HCT116 (cell line): ENCODE results near the gene PRSS58. TPM values are rescaled to one million over a fixed set of nuclear protein-coding genes. Genes with fewer than 3 reads are reported as not detected.

Source experiments
- ATAC-seq: fragments of 200-7000 bp; cut with Tn5 transposase; 2 replicates; pipeline ENCODE4 v1.9.1; 2020; ENCODE audit warnings: mild to moderate bottlenecking, moderate library complexity
- BruUV-seq: library from RNA; stranded (reverse); fragments of 400-500 nt; replicated peaks from 2 replicates; lab custom pipeline; 2021; lab: Mats Ljungman, UMichigan
- CTCF ChIA-PET: fragments of 300-600 bp; sonication (Branson Sonifier 250); formaldehyde crosslinking; loops from one replicate; lab custom pipeline; 2021; ENCODE audit warnings: antibody characterized with exemption; lab: Charles Lee
- POLR2A ChIA-PET: fragments of 300-600, 350-600 bp; sonication (Branson Sonifier 250); formaldehyde crosslinking; loops from one replicate; lab custom pipeline; 2021; ENCODE audit warnings: antibody characterized with exemption; lab: Charles Lee
- RAD21 ChIA-PET, 2 experiments: fragments of 300-600 bp; sonication (Branson Sonifier 250); formaldehyde crosslinking; loops; one replicate each; lab custom pipeline; 2023; ENCODE audit warnings: low total read pairs in 2 of 2; ENCODE audit not compliant: uncharacterized antibody in 2 of 2, unreplicated experiment in 2 of 2, low non-redundant PET in 1 of 2; lab: Charles Lee
- DNase-seq: peaks from one replicate; pipeline ENCODE4 v3.0.0-alpha.2; 2010; ENCODE audit warnings: low read depth, low spot score
- H2AFZ ChIP-seq: fragments of 200-600 bp; shearing (Covaris generic), sonication (generic); 2 replicates; pipeline ENCODE4 v1.6.1; 2017; ENCODE audit warnings: low read depth, mixed run types, mixed read lengths, antibody characterized with exemption, low read length; ENCODE audit not compliant: poor library complexity, severe bottlenecking
- H3K27ac ChIP-seq: 2 replicates; pipeline ENCODE4 v1.5.1; 2012; ENCODE audit warnings: low read depth, low read length
- H3K27me3 ChIP-seq: fragments of 200-600 bp; sonication (generic); 2 replicates; pipeline ENCODE4 v1.6.1; 2016; ENCODE audit warnings: mixed run types, low read length, mixed read lengths; ENCODE audit not compliant: insufficient read depth
- H3K36me3 ChIP-seq, 2 experiments: fragments of 200-500 bp in 1 of 2; fragments of 200-600 bp in 1 of 2; sonication (Bioruptor generic) in 1 of 2; sonication (generic) in 1 of 2; 2 replicates each; pipeline versions ENCODE4 v1.5.1 to v1.6.1; 2014 to 2016; ENCODE audit warnings: low read length in 2 of 2, inconsistent platforms in 1 of 2, mixed read lengths in 1 of 2, mixed run types in 1 of 2; ENCODE audit not compliant: insufficient read depth in 2 of 2, control insufficient read depth in 1 of 2
- H3K4me1 ChIP-seq, 2 experiments: fragments of 200-600 bp in 1 of 2; sonication (generic) in 1 of 2; 2 replicates each; pipeline versions ENCODE4 v1.5.1 to v1.6.1; 2012 to 2017; ENCODE audit warnings: low read length in 2 of 2, inconsistent platforms in 1 of 2, mild to moderate bottlenecking in 1 of 2, mixed read lengths in 1 of 2, mixed run types in 1 of 2, moderate library complexity in 1 of 2; ENCODE audit not compliant: insufficient read depth in 2 of 2, control insufficient read depth in 1 of 2
- H3K4me2 ChIP-seq: fragments of 200-600 bp; sonication (generic); 2 replicates; pipeline ENCODE4 v1.6.1; 2017; ENCODE audit warnings: mixed run types, low read length, mixed read lengths
- H3K4me3 ChIP-seq, 2 experiments: fragments of 200-600 bp in 1 of 2; sonication (generic) in 1 of 2; replicated peaks in 1 of 2; 2 replicates each; pipeline ENCODE4 v1.5.1; 2011 to 2016; ENCODE audit warnings: low read length in 2 of 2, control low read depth in 1 of 2, low read depth in 1 of 2, mild to moderate bottlenecking in 1 of 2, mixed read lengths in 1 of 2, mixed run types in 1 of 2
- H3K79me2 ChIP-seq: fragments of 200-600 bp; sonication (generic); 2 replicates; pipeline ENCODE4 v1.6.1; 2017; ENCODE audit warnings: mild to moderate bottlenecking, mixed run types, low read length, moderate library complexity, mixed read lengths; ENCODE audit not compliant: insufficient read depth
- H3K9ac ChIP-seq: fragments of 200-600 bp; sonication (generic); 2 replicates; pipeline ENCODE4 v1.6.1; 2016; ENCODE audit warnings: low read length, mixed read lengths
- H3K9me2 ChIP-seq: fragments of 200-600 bp; sonication (generic), shearing (Covaris generic); 2 replicates; pipeline ENCODE4 v1.6.1; 2017; ENCODE audit warnings: mixed run types, mild to moderate bottlenecking, moderate library complexity; ENCODE audit not compliant: insufficient read depth
- H3K9me3 ChIP-seq, 2 experiments: fragments of 200-500 bp in 1 of 2; fragments of 200-600 bp in 1 of 2; sonication (Bioruptor generic) in 1 of 2; sonication (generic) in 1 of 2; 2 replicates each; pipeline ENCODE4 v1.6.1; 2014 to 2017; ENCODE audit warnings: low read length in 2 of 2, mixed read lengths in 2 of 2, inconsistent platforms in 1 of 2, low read depth in 1 of 2, mild to moderate bottlenecking in 1 of 2, mixed run types in 1 of 2, moderate library complexity in 1 of 2; ENCODE audit not compliant: control insufficient read depth in 1 of 2, insufficient read depth in 1 of 2
- H4K20me1 ChIP-seq: fragments of 200-600 bp; sonication (generic), shearing (Covaris generic); 2 replicates; pipeline ENCODE4 v1.6.1; 2017; ENCODE audit warnings: mixed run types, mild to moderate bottlenecking, moderate library complexity; ENCODE audit not compliant: insufficient read depth
- ATF3 ChIP-seq: IDR thresholded peaks from 2 replicates; pipeline ENCODE4 v1.6.1; 2012
- CBX3 ChIP-seq: IDR thresholded peaks from 2 replicates; pipeline ENCODE4 v1.6.1; 2012; ENCODE audit warnings: low read depth
- EGR1 ChIP-seq: IDR thresholded peaks from 2 replicates; pipeline ENCODE4 v1.6.1; 2012; ENCODE audit warnings: low read depth
- ELF1 ChIP-seq: IDR thresholded peaks from 2 replicates; pipeline ENCODE4 v1.6.1; 2012; ENCODE audit warnings: low read depth, borderline replicate concordance
- EZH2 ChIP-seq: fragments of 200-600 bp; sonication (generic); IDR thresholded peaks from 2 replicates; pipeline ENCODE4 v1.6.1; 2017; ENCODE audit warnings: antibody characterized with exemption, mixed run types
- FOSL1 ChIP-seq: IDR thresholded peaks from 2 replicates; pipeline ENCODE4 v1.6.1; 2012; ENCODE audit warnings: low read depth
- JUND ChIP-seq: IDR thresholded peaks from 2 replicates; pipeline ENCODE4 v1.6.1; 2012
- MAX ChIP-seq: IDR thresholded peaks from 2 replicates; pipeline ENCODE4 v1.6.1; 2012
- REST ChIP-seq: IDR thresholded peaks from 2 replicates; pipeline ENCODE4 v1.6.1; 2012; ENCODE audit warnings: low read depth
- SIN3A ChIP-seq: IDR thresholded peaks from 2 replicates; pipeline ENCODE4 v1.6.1; 2012; ENCODE audit warnings: low read depth
- SP1 ChIP-seq: IDR thresholded peaks from 2 replicates; pipeline ENCODE4 v1.6.1; 2012; ENCODE audit warnings: low read depth
- SRF ChIP-seq: IDR thresholded peaks from 2 replicates; pipeline ENCODE4 v1.6.1; 2012; ENCODE audit warnings: low read depth
- TCF7L2 ChIP-seq: IDR thresholded peaks from 2 replicates; pipeline ENCODE4 v1.7.0; 2011; ENCODE audit warnings: borderline replicate concordance, inconsistent platforms; ENCODE audit not compliant: insufficient read depth, insufficient read length; ENCODE audit errors: extremely low read depth
- YY1 ChIP-seq: IDR thresholded peaks from 2 replicates; pipeline ENCODE4 v1.6.1; 2011; ENCODE audit warnings: low read length, low read depth, moderate library complexity, mild to moderate bottlenecking; ENCODE audit not compliant: insufficient replicate concordance; ENCODE audit errors: extremely low read depth
- ZFX ChIP-seq: fragments of 450-650 bp; IDR thresholded peaks from 2 replicates; pipeline ENCODE4 v1.6.1; 2017
- ZNF274 ChIP-seq: fragments of 200-500 bp; sonication (Bioruptor generic); IDR thresholded peaks from 2 replicates; pipeline ENCODE4 v1.6.1; 2014; ENCODE audit warnings: mild to moderate bottlenecking, low read depth, low read length, inconsistent platforms
- intact Hi-C: fragments of 100-400 bp; cut with micrococcal nuclease; formaldehyde crosslinking; loops from 2 replicates; pipeline ENCODE4 v1.10.0; 2022
- total RNA-seq: library from RNA; stranded (reverse); gene quantifications from one replicate; pipeline ENCODE4 v1.2.1, GENCODE V29; 2021; ENCODE audit not compliant: unreplicated experiment

Gene PRSS58
- total RNA-seq, 1 experiment from 2014 or later: not detected

- ChIA-PET CTCF (no interaction called here), RAD21 (no interaction called here), POLR2A (no interaction called here)
- ATAC-seq (no peak), DNase-seq (no peak)
- Histone ChIP-seq H3K79me2 (no peaks in the 10 kb centered on the region), H4K20me1 (no peaks in the 10 kb centered on the region), H3K36me3 (no peaks in the 10 kb centered on the region), H3K9ac (no peak overlapping the region), H3K9me2 (0 out of 2 replicates have a peak, but pooled peaks cover 3% of the 10 kb centered on the region), H3K4me2 (no peak overlapping the region), H3K27me3 (peaks cover 34% of the 10 kb centered on the region), H3K4me1 (no peaks in the 10 kb centered on the region), H3K4me3 (no peak overlapping the region), H3K27ac (no peak overlapping the region), H2AFZ (no peak overlapping the region), H3K9me3 (no peaks in the 10 kb centered on the region)
- intact Hi-C loops: no loop called here
- no peak for TF ChIP-seq ZFX
- no peak for TF ChIP-seq MAX
- no peak for TF ChIP-seq ZNF274
- TF ChIP-seq YY1: no peak
- TF ChIP-seq ATF3: no peak
- TF ChIP-seq SP1: no peak
- no peak for TF ChIP-seq ELF1
- TF ChIP-seq EZH2: no peak
- TF ChIP-seq FOSL1: no peak
- no peak for TF ChIP-seq SRF
- no peak for TF ChIP-seq REST
- TF ChIP-seq TCF7L2: no peak
- TF ChIP-seq EGR1: no peak
- no peak for TF ChIP-seq CBX3
- TF ChIP-seq SIN3A: no peak
- no peak for TF ChIP-seq JUND
- no TSS peak for BruUV-seq
Measured at GRCh38 chr7:142280263-142280662, 22.4 kb upstream of the PRSS58 start.
